GM12891 (cell line): ENCODE measurements around the gene SLC6A11.

ENCODE experiments used
- POLR2A ChIP-seq: IDR thresholded peaks from 2 replicates; pipeline ENCODE4 v1.6.1; 2011; ENCODE audit warnings: low read depth, low read length, control low read depth
- POLR2AphosphoS5 ChIP-seq: IDR thresholded peaks from 2 replicates; pipeline ENCODE4 v1.6.1; 2011; ENCODE audit warnings: low read depth, low read length, control low read depth
- TAF1 ChIP-seq: IDR thresholded peaks from 2 replicates; pipeline ENCODE4 v1.6.1; 2011; ENCODE audit warnings: low read depth, low read length, control low read depth

GRCh38 chr3:10901296-10901945, 85.4 kb downstream of the SLC6A11 start:
- TF ChIP-seq POLR2A (no peak), TAF1 (no peak), POLR2AphosphoS5 (no peak)
